A172 (cell line): Measurements from ENCODE around the gene SMIM1. TPM values are rescaled to one million over a fixed set of nuclear protein-coding genes. Genes with fewer than 3 reads are reported as not detected.

Experiments used
- DNase-seq: peaks from one replicate; pipeline ENCODE4 v3.0.0-alpha.2; 2015; ENCODE audit warnings: low spot score
- total RNA-seq: library from RNA; depleted of rRNA; stranded (reverse); fragments of >200 nt; shearing (Covaris generic); gene quantifications from 2 replicates; pipeline ENCODE4 v1.2.3, GENCODE V29; 2014; rRNA removed

SMIM1 gene
- total RNA-seq, 1 experiment from 2014 or later = not detected

GRCh38 chr1:3821447-3821846 is 48.9 kb downstream of the SMIM1 start:
- no peak for DNase-seq

GRCh38 chr1:3821908-3822307 is 49.4 kb downstream of the SMIM1 start:
- no peak for DNase-seq

GRCh38 chr1:3822421-3822820 is 49.9 kb downstream of the SMIM1 start:
- DNase-seq = no peak

GRCh38 chr1:3824650-3825049 is 52.1 kb downstream of the SMIM1 start:
- DNase-seq = no peak

GRCh38 chr1:3825356-3825755 is 52.8 kb downstream of the SMIM1 start:
- no peak for DNase-seq

Other genes with a start within 250 kb of the SMIM1 start
- gene MEGF6, start 161.2 kb upstream of the SMIM1 start, total RNA-seq = 21.7 and 22.4 TPM in 2 replicates
- 6.7 and 9.4 TPM in 2 replicates for gene TPRG1L, start 147.7 kb upstream of the SMIM1 start, total RNA-seq
- gene WRAP73, start 122.6 kb upstream of the SMIM1 start, total RNA-seq = 13.5 and 22.2 TPM in 2 replicates
- gene TP73, start 120.2 kb upstream of the SMIM1 start, total RNA-seq = 1.7 and 4.7 TPM in 2 replicates
- not detected in 2 replicates for gene CCDC27, start 20.3 kb upstream of the SMIM1 start, total RNA-seq
- 26.4 and 29.8 TPM in 2 replicates for gene LRRC47, start 23.7 kb downstream of the SMIM1 start, total RNA-seq
- gene CEP104, start 84.5 kb downstream of the SMIM1 start, total RNA-seq = 9.0 and 20.7 TPM in 2 replicates
- 3.3 and 5.5 TPM in 2 replicates for gene DFFB, start 84.7 kb downstream of the SMIM1 start, total RNA-seq
- gene C1orf174, start 127.5 kb downstream of the SMIM1 start, total RNA-seq = 23.3 and 28.6 TPM in 2 replicates